GM21786 (cell line): ENCODE measurements around the gene NLN.
"Not testable (repeated sequence)": the region's sequence is repeated elsewhere in the genome, so short reads cannot be mapped to it uniquely, and the experiment has no call there.

Source experiments
- ATAC-seq: cut with Tn5 transposase; IDR thresholded peaks from one replicate; pipeline ENCODE4 v1.9.1; 2021; ENCODE audit not compliant: unreplicated experiment

NLN gene

DNA sequence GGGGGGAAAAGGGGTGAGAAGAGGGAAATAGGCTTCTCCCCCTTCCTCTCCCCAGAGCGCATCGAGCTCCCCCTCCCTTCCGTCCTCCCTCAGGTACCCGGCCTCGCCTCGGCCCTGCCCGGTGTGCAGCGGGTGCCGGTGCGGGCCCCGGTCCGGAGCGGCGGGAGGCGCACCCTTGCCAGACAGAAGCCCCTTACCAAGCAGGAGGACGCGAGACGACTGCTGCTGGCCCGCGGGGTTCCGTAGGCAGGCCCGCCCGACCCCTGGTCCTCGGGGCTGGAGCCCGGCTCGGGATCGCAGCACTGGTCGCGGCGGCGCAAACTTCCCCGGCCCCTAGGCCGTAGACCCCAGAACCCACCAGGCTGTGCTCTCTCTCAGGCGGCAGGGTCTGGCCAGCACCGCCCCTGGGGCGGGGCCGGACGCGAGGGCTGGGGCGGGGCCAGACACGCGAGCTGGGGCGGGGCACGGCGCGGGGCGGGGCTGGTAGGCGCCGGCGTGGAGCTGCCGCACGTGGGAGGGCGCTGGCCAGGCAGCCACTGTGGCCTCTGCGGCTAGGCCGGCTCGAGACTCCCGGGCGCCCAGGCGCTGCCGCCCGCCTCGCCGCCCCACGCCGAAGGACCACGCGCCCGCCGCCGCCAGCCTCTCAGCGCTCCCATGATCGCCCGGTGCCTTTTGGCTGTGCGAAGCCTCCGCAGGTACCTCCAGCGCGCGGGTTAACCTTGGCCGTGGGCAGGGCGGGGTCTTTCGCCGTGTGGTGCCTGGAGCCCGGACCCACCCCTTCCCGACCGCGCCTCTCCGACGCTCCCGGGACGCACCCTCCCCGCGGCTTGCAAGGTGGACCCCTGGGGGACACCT lies at the start of gene NLN, which contains the start of gene SGTB:
NLN (plus strand) TSS at position 486 of the 855 bp plus-strand sequence; CDS start at position 655, 169 bp downstream.
SGTB (minus strand) TSS at position 390 of the 855 bp plus-strand sequence. CDS start 1,302 bp downstream, outside the sequence.
- ATAC-seq, result peak; percentile 86

- no peak for ATAC-seq
Observed at GRCh38 chr5:65672796-65673195, 49.2 kb upstream of the NLN start.

- no peak for ATAC-seq
Observed at GRCh38 chr5:65674749-65675148, 47.3 kb upstream of the NLN start.

- not testable (repeated sequence) for ATAC-seq
Observed at GRCh38 chr5:65676056-65676455, 45.9 kb upstream of the NLN start.

GRCh38 chr5:65682148-65682547 lies 39.9 kb upstream of the NLN start:
- ATAC-seq, result no peak

- no peak for ATAC-seq
Observed at GRCh38 chr5:65693121-65693520, 28.9 kb upstream of the NLN start.

GRCh38 chr5:65695162-65695755 lies 26.7 kb upstream of the NLN start:
- ATAC-seq, result peak; percentile 84

DNA sequence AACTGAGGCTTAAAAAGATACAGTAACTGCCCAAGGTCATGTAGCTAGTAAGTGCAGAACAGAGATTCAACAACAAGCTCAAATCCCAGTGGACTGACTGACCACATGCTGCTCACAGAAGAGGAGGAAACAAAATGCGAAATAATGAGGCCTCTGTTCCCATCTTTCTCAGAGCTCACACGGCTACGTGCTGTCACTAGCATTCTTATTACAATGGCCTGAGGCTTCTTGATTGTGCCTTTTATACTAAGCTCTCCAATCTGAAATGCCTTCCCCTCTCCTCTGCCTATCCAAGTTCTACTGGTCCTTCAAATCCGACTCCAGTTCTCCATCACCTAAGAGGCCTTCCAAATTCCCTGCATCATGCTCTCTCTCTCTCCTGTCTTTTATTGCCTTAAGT lies 26.1 kb upstream of the NLN start:
- no peak for ATAC-seq

GRCh38 chr5:65696892-65697291 lies 25.1 kb upstream of the NLN start:
- no peak for ATAC-seq

DNA sequence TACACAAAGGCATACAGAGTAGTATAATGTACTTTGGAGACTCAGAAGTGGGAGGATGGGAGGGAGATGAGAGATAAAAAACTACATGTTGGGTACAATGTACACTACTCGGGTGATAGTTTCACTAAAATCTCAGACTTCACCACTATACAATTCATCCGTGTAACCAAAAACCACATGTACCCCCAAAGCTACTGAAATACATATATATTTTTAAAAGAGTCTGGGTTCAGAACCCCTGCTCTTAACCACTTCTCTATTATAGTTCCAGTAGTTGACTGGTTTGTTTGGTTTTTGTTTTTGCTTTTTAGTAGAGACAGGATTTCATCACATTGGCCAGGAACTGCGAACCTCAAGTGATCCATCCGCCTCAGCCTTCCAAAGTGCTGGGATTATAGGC lies 22.7 kb upstream of the NLN start:
- no peak for ATAC-seq

GRCh38 chr5:65702036-65702435 lies 20.0 kb upstream of the NLN start:
- ATAC-seq, result no peak

- no peak for ATAC-seq
Observed at GRCh38 chr5:65704621-65705239, 17.3 kb upstream of the NLN start.

DNA sequence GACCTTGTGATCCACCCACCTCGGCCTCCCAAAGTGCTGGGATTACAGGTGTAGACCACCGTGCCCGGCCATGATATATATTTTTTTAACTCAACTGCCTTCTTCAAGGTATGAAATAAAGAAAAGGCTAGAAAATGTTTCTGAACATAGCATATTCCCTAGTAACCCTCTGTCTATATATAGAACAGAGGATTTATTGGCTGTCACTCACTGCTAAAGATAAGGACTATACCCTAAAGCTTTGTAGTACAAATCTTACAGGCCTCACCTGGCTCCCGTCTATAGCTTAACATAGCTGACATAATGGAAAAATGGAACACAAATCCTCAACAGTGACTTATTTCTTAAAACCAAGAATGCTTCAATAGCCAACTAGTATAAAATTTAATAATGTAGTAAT lies 14.3 kb upstream of the NLN start:
- no peak for ATAC-seq

- ATAC-seq, result no peak
Observed at GRCh38 chr5:65708145-65708544, 13.9 kb upstream of the NLN start.

DNA sequence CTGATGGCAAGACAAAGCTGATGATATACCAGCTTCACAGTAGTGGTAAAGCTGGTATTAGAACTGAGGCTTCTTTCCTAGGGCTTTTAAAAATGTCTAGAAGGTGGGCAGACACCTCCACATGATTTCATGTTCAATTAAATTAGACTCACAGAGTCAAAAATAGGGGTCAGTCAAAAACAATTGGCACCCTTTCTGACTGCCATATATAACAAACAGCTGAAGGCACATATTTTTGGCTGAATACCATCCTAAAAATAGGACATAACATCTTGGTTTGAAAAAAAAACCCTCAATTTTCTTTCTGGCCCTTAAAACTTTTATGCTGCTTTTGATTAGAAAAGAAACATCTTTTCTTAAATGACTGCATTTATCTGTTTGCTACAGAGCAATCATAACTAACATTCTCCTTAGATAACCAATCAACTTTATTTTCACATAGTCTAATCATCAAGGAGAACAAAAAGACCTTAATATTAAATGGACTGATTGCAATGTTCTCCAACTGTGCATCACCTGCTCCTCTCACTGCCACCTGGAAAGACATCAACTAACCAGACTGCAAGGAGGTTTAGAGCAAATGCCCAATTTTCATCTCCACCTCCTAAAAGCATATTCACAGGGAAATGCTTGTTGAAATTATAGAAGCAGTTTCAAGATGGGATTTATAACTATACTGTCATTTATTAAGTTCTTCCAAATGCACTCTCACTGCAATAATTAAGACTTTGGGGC lies 3.3 kb upstream of the NLN start:
- no peak for ATAC-seq

DNA sequence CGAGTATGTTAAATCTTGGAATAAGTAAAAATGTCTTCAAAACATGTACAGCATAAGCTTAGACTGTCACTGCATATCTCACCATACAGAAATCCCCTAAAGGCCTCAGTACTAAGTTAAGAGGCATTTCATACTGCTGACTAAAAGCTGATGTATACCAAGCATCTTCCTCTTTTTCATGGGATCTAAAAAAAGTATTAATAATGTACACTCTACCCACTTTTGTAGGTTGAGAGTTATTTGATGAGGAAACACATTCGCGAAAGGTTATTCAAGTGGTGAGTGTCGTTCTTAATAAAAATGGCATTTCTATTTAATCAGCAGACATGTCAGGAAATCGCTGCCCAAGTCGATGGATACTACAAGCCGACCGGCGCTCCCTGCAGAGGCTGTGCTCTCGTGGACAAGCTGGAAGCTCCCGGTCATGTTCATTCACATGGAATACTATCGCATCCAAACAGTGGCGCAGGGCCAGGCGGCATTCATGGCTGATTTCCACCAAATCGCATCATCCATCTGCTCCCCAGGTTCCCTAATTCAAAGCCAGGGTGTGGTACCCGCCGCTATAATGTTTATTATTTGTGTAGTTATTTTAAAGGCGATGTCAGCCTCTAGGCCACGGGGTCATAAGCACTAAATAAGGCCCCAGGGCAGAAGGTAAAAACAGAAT lies 820 bp upstream of the NLN start:
- ATAC-seq, result peak; percentile 14

DNA sequence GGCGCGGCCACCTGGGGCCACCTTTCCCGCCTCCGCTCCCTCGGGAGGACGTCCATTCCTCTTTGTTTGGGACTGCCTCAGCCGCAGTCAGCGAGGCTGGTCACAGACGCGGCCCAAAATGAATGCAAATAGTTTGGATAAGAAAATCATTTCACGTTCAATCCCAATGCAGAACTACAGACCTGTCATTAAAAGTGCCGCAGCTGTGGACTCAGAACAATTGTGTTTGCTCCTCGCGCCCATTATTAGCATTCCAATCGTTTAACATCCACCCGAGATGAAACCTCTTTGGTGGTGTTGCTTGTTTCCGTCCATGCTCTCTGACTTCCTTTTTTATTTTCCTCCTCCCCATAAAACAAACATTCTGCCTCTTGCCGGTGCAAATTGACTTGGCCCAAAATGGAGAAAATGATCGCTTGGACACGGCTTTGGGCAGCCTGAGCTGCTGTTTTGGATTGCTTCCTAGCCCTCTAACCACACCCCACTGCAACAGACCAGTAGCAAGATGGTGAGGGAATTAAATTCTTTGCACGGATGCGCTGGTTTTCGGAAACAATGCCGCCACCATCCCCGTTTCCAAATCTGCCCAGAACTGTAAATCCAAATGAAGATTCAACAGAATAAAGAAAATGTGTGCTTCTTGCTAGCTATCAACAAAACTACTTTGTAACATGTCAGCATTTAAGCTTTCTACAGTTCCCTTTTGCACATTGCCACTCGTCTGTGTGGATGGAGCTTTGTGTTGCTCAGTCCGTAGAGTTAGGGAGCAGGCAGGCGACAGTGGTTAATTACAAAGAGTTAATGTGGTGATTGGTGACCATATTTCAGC lies 784 bp downstream of the NLN start:
- ATAC-seq, result no peak

- ATAC-seq, result no peak
Observed at GRCh38 chr5:65727491-65728156, 5.6 kb downstream of the NLN start.

DNA sequence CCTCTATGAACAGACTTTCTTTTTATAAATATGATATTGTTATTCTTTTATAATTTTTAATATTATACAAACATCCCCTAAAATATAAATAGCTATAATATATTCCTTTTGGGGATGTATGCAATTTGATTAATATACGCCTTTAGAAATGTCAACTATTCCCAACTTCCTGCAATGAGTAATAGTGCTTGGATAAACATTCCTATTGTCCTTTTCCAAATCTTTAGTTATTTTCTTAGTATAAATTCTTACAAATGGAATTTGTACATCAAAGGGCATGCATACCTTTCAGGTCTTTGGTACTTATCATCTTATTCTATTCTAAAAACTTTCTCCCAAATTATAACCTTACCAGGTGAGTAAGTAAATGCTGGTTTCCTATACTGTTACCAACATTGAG lies 6.2 kb downstream of the NLN start:
- ATAC-seq, result no peak
